Stimulated activated CD4-positive, alpha-beta T cell treated with anti-CD3 and anti-CD28 coated beads, Interleukin-12 subunit alpha, Interleukin-12 subunit beta, amount 100 ng/mL, for 24 hours (primary cell): Measurements from ENCODE around the gene ONECUT1.

ENCODE experiments used
- DNase-seq, 2 experiments: peaks; one replicate each; pipeline ENCODE4 v3.0.0-alpha.2; 2020; ENCODE audit warnings: low read depth in 2 of 2

The ONECUT1 gene

GRCh38 chr15:52733696-52734255, 56.4 kb downstream of the ONECUT1 start:
- DNase-seq = no peak

- no peak for DNase-seq
Measured at GRCh38 chr15:52733088-52733487, 57.0 kb downstream of the ONECUT1 start.

GRCh38 chr15:52732551-52732950, 57.6 kb downstream of the ONECUT1 start:
- no peak for DNase-seq

GRCh38 chr15:52731732-52732470, 58.2 kb downstream of the ONECUT1 start:
- no peak for DNase-seq

GRCh38 chr15:52731004-52731403, 59.1 kb downstream of the ONECUT1 start:
- DNase-seq = no peak

- no peak for DNase-seq
Measured at GRCh38 chr15:52730594-52730993, 59.5 kb downstream of the ONECUT1 start.

- DNase-seq = no peak
Measured at GRCh38 chr15:52730173-52730572, 60.0 kb downstream of the ONECUT1 start.

GRCh38 chr15:52728899-52729298, 61.2 kb downstream of the ONECUT1 start:
- DNase-seq = no peak

GRCh38 chr15:52727815-52728214, 62.3 kb downstream of the ONECUT1 start:
- no peak for DNase-seq

- DNase-seq = no peak
Measured at GRCh38 chr15:52726195-52726594, 63.9 kb downstream of the ONECUT1 start.

- DNase-seq = no peak
Measured at GRCh38 chr15:52718551-52718950, 71.6 kb downstream of the ONECUT1 start.

GRCh38 chr15:52717924-52718323, 72.2 kb downstream of the ONECUT1 start:
- no peak for DNase-seq

- DNase-seq = no peak
Measured at GRCh38 chr15:52717481-52717880, 72.7 kb downstream of the ONECUT1 start.

- DNase-seq = no peak
Measured at GRCh38 chr15:52716536-52716935, 73.6 kb downstream of the ONECUT1 start.

GRCh38 chr15:52715411-52715810, 74.7 kb downstream of the ONECUT1 start:
- DNase-seq = no peak

- no peak for DNase-seq
Measured at GRCh38 chr15:52714968-52715367, 75.2 kb downstream of the ONECUT1 start.

- DNase-seq = no peak
Measured at GRCh38 chr15:52710708-52711389, 79.3 kb downstream of the ONECUT1 start.

- no peak for DNase-seq
Measured at GRCh38 chr15:52710050-52710707, 80.0 kb downstream of the ONECUT1 start.

- no peak for DNase-seq
Measured at GRCh38 chr15:52709187-52709981, 80.8 kb downstream of the ONECUT1 start.
